Measurements from ENCODE around the gene IPO9.

The IPO9 gene

DNA sequence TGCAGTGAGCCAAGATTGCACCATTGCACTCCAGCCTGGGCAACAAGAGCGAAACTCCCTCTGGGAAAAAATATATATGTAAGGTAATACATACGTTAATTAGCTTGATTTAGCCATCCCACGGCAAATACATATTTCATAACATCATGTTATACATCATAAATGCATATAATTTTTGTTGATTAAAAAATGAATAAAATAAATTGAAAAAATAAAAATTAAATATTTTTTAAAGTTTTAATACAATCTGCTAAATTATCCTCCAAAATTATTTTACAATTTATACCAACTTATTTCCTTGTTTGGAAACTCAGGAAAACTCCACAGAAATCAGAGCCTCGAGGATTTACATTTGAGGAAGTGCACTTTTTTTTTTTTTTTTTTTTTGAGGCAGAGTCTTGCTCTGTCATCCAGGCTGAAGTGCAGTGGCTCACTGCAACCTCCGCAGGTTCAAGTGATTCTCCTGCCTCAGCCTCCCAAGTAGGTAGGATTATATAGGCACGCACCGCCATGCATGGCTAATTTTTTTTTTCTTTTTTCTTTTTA is 12.6 kb upstream of the IPO9 start:
- Histone ChIP-seq H4K91ac (ENCODE audit: low read length) (no peak overlapping the region), H2BK120ac (ENCODE audit: low read depth, low read length) (no peak overlapping the region), H2BK15ac (ENCODE audit: low read depth, poor library complexity, severe bottlenecking) (no peak overlapping the region), H3K79me1 (replicated peaks; ENCODE audit: low read length, poor library complexity, severe bottlenecking) (peaks cover 14% of the 10 kb centered on the region), H3K4me1 (ENCODE audit: control insufficient read depth, insufficient read depth, low read depth, low read length) (no peaks in the 10 kb centered on the region), H2BK5ac (ENCODE audit: low read depth, low read length, poor library complexity, severe bottlenecking) (no peak overlapping the region), H3K23ac (ENCODE audit: low read length in 2 of 2) (no peak overlapping the region), H3K14ac (ENCODE audit: low read length in 2 of 2) (no peak overlapping the region), H3K27ac (ENCODE audit: low read length, poor library complexity, severe bottlenecking) (no peak overlapping the region), H2AFZ (ENCODE audit: low read depth, low read length) (no peak overlapping the region), H3K18ac (ENCODE audit: low read depth in 1 of 2, low read length in 2 of 2) (no peak overlapping the region), H3K4me2 (ENCODE audit: low read length, poor library complexity, severe bottlenecking) (no peak overlapping the region), H3K9me3 (ENCODE audit: control insufficient read depth, low read length) (no peaks in the 10 kb centered on the region), H3K36me3 (ENCODE audit: control insufficient read depth in 1 of 2, insufficient read depth in 2 of 2, low read depth in 1 of 2, low read length in 2 of 2) (peaks cover 61 to 97% of the 10 kb centered on the region in 2 experiments), H2AK5ac (ENCODE audit: low read length, severe bottlenecking) (no peak overlapping the region), H4K8ac (ENCODE audit: low read length) (no peak overlapping the region), H3K27me3 (ENCODE audit: control insufficient read depth in 1 of 2, insufficient read depth in 1 of 2, low read length in 2 of 2) (no peaks in the 10 kb centered on the region), H3K4me3 (ENCODE audit: insufficient read depth in 1 of 2, low read depth in 1 of 2, low read length in 2 of 2) (no peak overlapping the region), H3K9ac (ENCODE audit: low read length) (no peak overlapping the region), H3K4ac (ENCODE audit: low read depth in 1 of 2, low read length in 2 of 2) (no peak overlapping the region), H2BK12ac (ENCODE audit: low read length in 2 of 2) (no peak overlapping the region)
- no peak for DNase-seq
- 97% methylated on average over 4 of the region's 7 CpGs for WGBS

DNA sequence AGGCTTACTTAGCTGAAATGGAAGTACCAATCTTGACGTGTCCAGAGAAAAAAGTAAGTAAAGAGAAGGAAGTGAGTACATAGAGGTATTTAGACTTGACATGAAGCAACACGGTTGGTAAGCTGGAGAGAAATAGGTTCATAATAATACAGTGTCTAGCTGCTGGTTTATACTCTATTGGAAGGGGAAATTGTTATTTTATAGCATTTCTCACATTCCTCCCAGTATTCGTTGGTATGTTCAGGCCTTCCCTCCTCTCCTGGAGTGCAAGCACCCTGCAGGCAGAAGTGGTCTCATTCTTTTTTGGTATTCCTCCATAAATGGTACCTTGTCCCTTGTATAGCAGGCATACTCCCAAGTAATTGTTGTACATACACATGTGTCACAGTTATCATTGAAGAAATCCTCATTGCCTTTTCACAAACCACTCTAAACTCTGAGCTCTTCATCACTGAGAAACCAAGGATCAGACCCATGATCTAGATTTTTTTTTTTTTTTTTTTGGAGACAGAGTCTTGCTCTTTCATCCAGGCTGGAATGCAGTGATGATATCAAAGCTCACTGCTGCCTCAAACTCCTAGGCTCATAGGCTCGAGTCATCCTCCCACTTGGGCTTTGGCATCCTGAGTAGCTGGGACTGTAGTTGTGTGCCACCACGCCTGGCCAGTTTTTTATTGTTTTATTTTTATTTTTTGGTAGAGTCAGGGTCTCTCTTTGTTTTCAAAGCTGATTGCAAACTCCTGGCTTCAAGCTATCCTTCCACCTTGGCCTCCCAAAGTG is 9.8 kb upstream of the IPO9 start:
- H2BK120ac ChIP-seq (ENCODE audit: low read depth, low read length), result no peak overlapping the region
- no peak overlapping the region for H3K14ac ChIP-seq (ENCODE audit: low read length in 2 of 2)
- no peaks in the 10 kb centered on the region for H3K4me1 ChIP-seq (ENCODE audit: control insufficient read depth, insufficient read depth, low read depth, low read length)
- no peak overlapping the region for H3K9ac ChIP-seq (ENCODE audit: low read length)
- H2BK12ac ChIP-seq (ENCODE audit: low read length in 2 of 2), result no peak overlapping the region
- peaks cover 53 to 97% of the 10 kb centered on the region in 2 experiments for H3K36me3 ChIP-seq (ENCODE audit: control insufficient read depth in 1 of 2, insufficient read depth in 2 of 2, low read depth in 1 of 2, low read length in 2 of 2)
- H3K4me2 ChIP-seq (ENCODE audit: low read length, poor library complexity, severe bottlenecking), result no peak overlapping the region
- H2AK5ac ChIP-seq (ENCODE audit: low read length, severe bottlenecking), result no peak overlapping the region
- H3K18ac ChIP-seq (ENCODE audit: low read depth in 1 of 2, low read length in 2 of 2), result no peak overlapping the region
- no peak overlapping the region for H2AFZ ChIP-seq (ENCODE audit: low read depth, low read length)
- H3K79me1 ChIP-seq (replicated peaks; ENCODE audit: low read length, poor library complexity, severe bottlenecking), result peaks cover 25% of the 10 kb centered on the region
- no peak overlapping the region for H3K27ac ChIP-seq (ENCODE audit: low read length, poor library complexity, severe bottlenecking)
- no peak overlapping the region for H3K4me3 ChIP-seq (ENCODE audit: insufficient read depth in 1 of 2, low read depth in 1 of 2, low read length in 2 of 2)
- H4K8ac ChIP-seq (ENCODE audit: low read length), result no peak overlapping the region
- no peak overlapping the region for H4K91ac ChIP-seq (ENCODE audit: low read length)
- H3K9me3 ChIP-seq (ENCODE audit: control insufficient read depth, low read length), result no peaks in the 10 kb centered on the region
- WGBS, result 84% methylated on average over 5 of the region's 5 CpGs
- H3K4ac ChIP-seq (ENCODE audit: low read depth in 1 of 2, low read length in 2 of 2), result no peak overlapping the region
- no peak for DNase-seq
- H2BK15ac ChIP-seq (ENCODE audit: low read depth, poor library complexity, severe bottlenecking), result no peak overlapping the region
- no peak overlapping the region for H2BK5ac ChIP-seq (ENCODE audit: low read depth, low read length, poor library complexity, severe bottlenecking)
- no peaks in the 10 kb centered on the region for H3K27me3 ChIP-seq (ENCODE audit: control insufficient read depth in 1 of 2, insufficient read depth in 1 of 2, low read length in 2 of 2)
- no peak overlapping the region for H3K23ac ChIP-seq (ENCODE audit: low read length in 2 of 2)

- Histone ChIP-seq H2BK5ac (ENCODE audit: low read depth, low read length, poor library complexity, severe bottlenecking) (no peak overlapping the region), H3K4me1 (ENCODE audit: control insufficient read depth, insufficient read depth, low read depth, low read length) (no peaks in the 10 kb centered on the region), H3K4me3 (ENCODE audit: insufficient read depth in 1 of 2, low read depth in 1 of 2, low read length in 2 of 2) (no peak overlapping the region), H3K18ac (ENCODE audit: low read depth in 1 of 2, low read length in 2 of 2) (no peak overlapping the region), H2BK15ac (ENCODE audit: low read depth, poor library complexity, severe bottlenecking) (no peak overlapping the region), H3K36me3 (ENCODE audit: control insufficient read depth in 1 of 2, insufficient read depth in 2 of 2, low read depth in 1 of 2, low read length in 2 of 2) (peaks cover 50 to 99% of the 10 kb centered on the region in 2 experiments), H3K9ac (ENCODE audit: low read length) (no peak overlapping the region), H3K23ac (ENCODE audit: low read length in 2 of 2) (no peak overlapping the region), H3K14ac (ENCODE audit: low read length in 2 of 2) (no peak overlapping the region), H4K91ac (ENCODE audit: low read length) (no peak overlapping the region), H2BK120ac (ENCODE audit: low read depth, low read length) (no peak overlapping the region), H2AK5ac (ENCODE audit: low read length, severe bottlenecking) (no peak overlapping the region), H3K4me2 (ENCODE audit: low read length, poor library complexity, severe bottlenecking) (no peak overlapping the region), H3K79me1 (replicated peaks; ENCODE audit: low read length, poor library complexity, severe bottlenecking) (peaks cover 30% of the 10 kb centered on the region), H3K27ac (ENCODE audit: low read length, poor library complexity, severe bottlenecking) (no peak overlapping the region), H4K8ac (ENCODE audit: low read length) (no peak overlapping the region), H2BK12ac (ENCODE audit: low read length in 2 of 2) (no peak overlapping the region), H3K9me3 (ENCODE audit: control insufficient read depth, low read length) (no peaks in the 10 kb centered on the region), H2AFZ (ENCODE audit: low read depth, low read length) (no peak overlapping the region), H3K27me3 (ENCODE audit: control insufficient read depth in 1 of 2, insufficient read depth in 1 of 2, low read length in 2 of 2) (no peaks in the 10 kb centered on the region), H3K4ac (ENCODE audit: low read depth in 1 of 2, low read length in 2 of 2) (no peak overlapping the region)
- DNase-seq, result no peak
- 83% methylated on average over 1 of the region's 2 CpGs for WGBS
Observed at GRCh38 chr1:201820413-201820812, 8.5 kb upstream of the IPO9 start.

GRCh38 chr1:201825245-201825644 is 3.7 kb upstream of the IPO9 start:
- H3K14ac ChIP-seq (ENCODE audit: low read length in 2 of 2), result no peak overlapping the region
- no peak overlapping the region for H3K9ac ChIP-seq (ENCODE audit: low read length)
- H2AFZ ChIP-seq (ENCODE audit: low read depth, low read length), result no peak overlapping the region
- H3K36me3 ChIP-seq (ENCODE audit: control insufficient read depth in 1 of 2, insufficient read depth in 2 of 2, low read depth in 1 of 2, low read length in 2 of 2), result peaks cover 19 to 52% of the 10 kb centered on the region in 2 experiments
- no peaks in the 10 kb centered on the region for H3K9me3 ChIP-seq (ENCODE audit: control insufficient read depth, low read length)
- H3K4me3 ChIP-seq (ENCODE audit: insufficient read depth in 1 of 2, low read depth in 1 of 2, low read length in 2 of 2), result no peak overlapping the region
- no peak overlapping the region for H3K4ac ChIP-seq (ENCODE audit: low read depth in 1 of 2, low read length in 2 of 2)
- no peak overlapping the region for H3K4me2 ChIP-seq (ENCODE audit: low read length, poor library complexity, severe bottlenecking)
- no peak overlapping the region for H2AK5ac ChIP-seq (ENCODE audit: low read length, severe bottlenecking)
- DNase-seq, result no peak
- no peak overlapping the region for H3K27ac ChIP-seq (ENCODE audit: low read length, poor library complexity, severe bottlenecking)
- WGBS, result 97% methylated on average over 1 of the region's 3 CpGs
- no peaks in the 10 kb centered on the region for H3K27me3 ChIP-seq (ENCODE audit: control insufficient read depth in 1 of 2, insufficient read depth in 1 of 2, low read length in 2 of 2)
- H3K23ac ChIP-seq (ENCODE audit: low read length in 2 of 2), result no peak overlapping the region
- no peak overlapping the region for H2BK12ac ChIP-seq (ENCODE audit: low read length in 2 of 2)
- H3K79me1 ChIP-seq (replicated peaks; ENCODE audit: low read length, poor library complexity, severe bottlenecking), result peaks cover 20% of the 10 kb centered on the region
- H4K8ac ChIP-seq (ENCODE audit: low read length), result peak overlapping the region; percentile 9
- no peak overlapping the region for H2BK5ac ChIP-seq (ENCODE audit: low read depth, low read length, poor library complexity, severe bottlenecking)
- H2BK120ac ChIP-seq (ENCODE audit: low read depth, low read length), result no peak overlapping the region
- peaks cover 7% of the 10 kb centered on the region for H3K4me1 ChIP-seq (ENCODE audit: control insufficient read depth, insufficient read depth, low read depth, low read length)
- H4K91ac ChIP-seq (ENCODE audit: low read length), result no peak overlapping the region
- H3K18ac ChIP-seq (ENCODE audit: low read depth in 1 of 2, low read length in 2 of 2), result no peak overlapping the region
- no peak overlapping the region for H2BK15ac ChIP-seq (ENCODE audit: low read depth, poor library complexity, severe bottlenecking)
